GM23248 (cell line): ENCODE results near the gene KDM2B. TPM values are rescaled to one million over a fixed set of nuclear protein-coding genes. Genes with fewer than 3 reads are reported as not detected.
A peak's percentile ranks its signal among the peaks of the same experiment; 100 is the strongest.

Experiments used
- DNase-seq: peaks from one replicate; pipeline ENCODE4 v3.0.0-alpha.2; 2015
- H2AFZ ChIP-seq: fragments of 200-600 bp; sonication (generic); 2 replicates; pipeline ENCODE4 v1.6.1; 2016; ENCODE audit warnings: antibody characterized with exemption
- H3F3A ChIP-seq: fragments of 200-600 bp; sonication (generic); 2 replicates; pipeline ENCODE4 v1.6.1; 2016; ENCODE audit warnings: mild to moderate bottlenecking, antibody characterized with exemption, mixed run types; ENCODE audit not compliant: insufficient read depth
- H3K27ac ChIP-seq: fragments of 200-600 bp; sonication (generic); 2 replicates; pipeline ENCODE4 v1.5.1; 2016; ENCODE audit warnings: mild to moderate bottlenecking
- H3K27me3 ChIP-seq: fragments of 200-600 bp; sonication (generic); replicated peaks from 2 replicates; pipeline ENCODE4 v1.6.1; 2016; ENCODE audit warnings: mild to moderate bottlenecking; ENCODE audit not compliant: insufficient read depth
- H3K36me3 ChIP-seq: fragments of 200-600 bp; sonication (generic); 2 replicates; pipeline ENCODE4 v1.6.1; 2016; ENCODE audit warnings: low read depth, mild to moderate bottlenecking
- H3K4me1 ChIP-seq: fragments of 200-600 bp; sonication (generic); 2 replicates; pipeline ENCODE4 v1.6.1; 2016; ENCODE audit warnings: mild to moderate bottlenecking; ENCODE audit not compliant: insufficient read depth
- H3K4me2 ChIP-seq: fragments of 200-600 bp; sonication (generic); one replicate; pipeline ENCODE4 v1.6.1; 2016; ENCODE audit warnings: mild to moderate bottlenecking; ENCODE audit not compliant: unreplicated experiment
- H3K4me3 ChIP-seq: fragments of 200-600 bp; sonication (generic); 2 replicates; pipeline ENCODE4 v1.5.1; 2016; ENCODE audit warnings: mild to moderate bottlenecking
- H3K79me2 ChIP-seq: fragments of 200-600 bp; sonication (generic); 2 replicates; pipeline ENCODE4 v1.6.1; 2016; ENCODE audit warnings: mild to moderate bottlenecking; ENCODE audit not compliant: insufficient read depth
- H3K9ac ChIP-seq: fragments of 200-600 bp; sonication (generic); 2 replicates; pipeline ENCODE4 v1.6.1; 2016; ENCODE audit warnings: mild to moderate bottlenecking
- H3K9me2 ChIP-seq: fragments of 200-600 bp; sonication (generic); 2 replicates; pipeline ENCODE4 v1.6.1; 2016; ENCODE audit warnings: mixed run types, mild to moderate bottlenecking, moderate library complexity; ENCODE audit not compliant: insufficient read depth
- H3K9me3 ChIP-seq: fragments of 200-600 bp; sonication (generic); one replicate; pipeline ENCODE4 v1.6.1; 2017; ENCODE audit warnings: low read depth
- H4K20me1 ChIP-seq: fragments of 200-600 bp; sonication (generic); 2 replicates; pipeline ENCODE4 v1.6.0; 2016; ENCODE audit not compliant: insufficient read depth
- EZH2 ChIP-seq: fragments of 200-600 bp; sonication (generic); IDR thresholded peaks from 2 replicates; pipeline ENCODE4 v1.6.1; 2018; ENCODE audit warnings: antibody characterized with exemption, mild to moderate bottlenecking; ENCODE audit not compliant: insufficient read depth, poor library complexity, severe bottlenecking
- EZH2phosphoT487 ChIP-seq: fragments of 200-600 bp; sonication (generic); IDR thresholded peaks from 2 replicates; pipeline ENCODE4 v1.6.1; 2018; ENCODE audit warnings: antibody characterized with exemption, moderate library complexity, mild to moderate bottlenecking, low read depth; ENCODE audit not compliant: insufficient read depth
- WGBS, 2 experiments: methylation state at CpG; one replicate each; pipeline ENCODE4 v1.1.6; 2015 to 2017; ENCODE audit warnings: low lambda C conversion rate in 2 of 2, low coverage in 1 of 2; ENCODE audit errors: missing lambda C conversion rate in 2 of 2; 5-methylcytosine and 5-hydroxymethylcytosine counted together
- in situ Hi-C: fragments of 300-500 bp; cut with MboI; formaldehyde crosslinking; loops from 2 replicates; pipeline ENCODE4 v1.15.0; 2020
- polyA plus RNA-seq: library from polyadenylated mRNA; unstranded; fragments of >200 nt; fragmentation: Nextera tagmentation; extraction: Ambion mirVana; gene quantifications from 2 replicates; pipeline ENCODE4 v1.2.1, GENCODE V29; 2016
- total RNA-seq: library from RNA; depleted of rRNA; stranded (reverse); fragments of >200 nt; shearing (Covaris generic); gene quantifications from 2 replicates; pipeline ENCODE4 v1.2.3, GENCODE V29; 2014; rRNA removed

Gene KDM2B
- total RNA-seq (20.1 and 26.3 TPM in 2 replicates), polyA plus RNA-seq (8.2 and 10.6 TPM in 2 replicates)

DNA sequence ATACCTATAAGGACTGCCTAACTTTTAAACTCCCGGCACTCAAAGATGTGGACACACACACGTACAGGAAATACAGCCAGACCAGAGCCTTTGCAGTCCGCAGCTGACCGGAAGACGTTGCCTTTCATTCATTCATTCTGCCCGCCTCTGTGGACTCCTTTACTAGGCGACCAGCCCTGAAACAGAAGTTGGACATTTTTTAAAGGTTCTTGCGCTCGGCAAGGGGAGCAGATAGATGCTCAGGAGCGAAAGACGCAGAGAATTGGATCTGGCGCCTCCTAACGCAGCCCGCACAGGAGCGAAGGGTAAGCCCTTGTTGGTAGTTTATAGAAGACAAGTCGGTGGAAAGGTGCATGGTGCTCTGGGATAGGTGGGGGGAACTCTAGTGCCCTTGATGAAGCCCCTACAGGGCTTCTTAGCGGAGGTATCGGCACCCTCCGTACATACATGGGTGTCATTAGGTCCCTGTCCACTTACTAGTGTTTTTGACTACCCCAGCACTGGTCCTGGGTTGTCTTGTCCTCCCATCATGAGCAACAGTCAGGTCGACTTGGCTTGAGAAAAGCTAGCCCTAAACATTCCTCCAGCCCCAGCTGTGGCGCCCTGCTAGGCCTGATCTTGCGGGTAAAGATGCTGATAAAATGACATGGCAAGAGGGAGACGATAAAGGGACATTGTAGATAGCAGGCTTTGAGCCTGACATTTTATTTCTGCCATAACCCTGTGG, at the start of gene KDM2B:
Gene KDM2B (minus strand): TSS at position 65 of the 727 bp plus-strand sequence. CDS start 112 bp downstream, outside the sequence.
- Histone ChIP-seq H2AFZ (peak within 1 kb of the TSS; percentile 85), H4K20me1 (no peaks in the 10 kb centered on the region), H3K27ac (peak within 1 kb of the TSS; percentile 96), H3K9ac (peak within 1 kb of the TSS; percentile 88), H3K79me2 (no peaks in the 10 kb centered on the region), H3K36me3 (no peaks in the 10 kb centered on the region), H3K9me2 (no peaks in the 10 kb centered on the region), H3K4me2 (peak within 1 kb of the TSS; percentile 96), H3K4me1 (peaks cover 44% of the 10 kb centered on the region), H3K27me3 (no peaks in the 10 kb centered on the region), H3K4me3 (peak within 1 kb of the TSS; percentile 80), H3K9me3 (no peaks in the 10 kb centered on the region), H3F3A (peaks cover 32% of the 10 kb centered on the region)
- 38 to 41% methylated on average over 23 of the region's 23 CpGs for WGBS, 2 experiments
- in situ Hi-C loops, result no loop called here
- no peak for TF ChIP-seq EZH2
- no peak for TF ChIP-seq EZH2phosphoT487
- DNase-seq, result peak; percentile 65

DNA sequence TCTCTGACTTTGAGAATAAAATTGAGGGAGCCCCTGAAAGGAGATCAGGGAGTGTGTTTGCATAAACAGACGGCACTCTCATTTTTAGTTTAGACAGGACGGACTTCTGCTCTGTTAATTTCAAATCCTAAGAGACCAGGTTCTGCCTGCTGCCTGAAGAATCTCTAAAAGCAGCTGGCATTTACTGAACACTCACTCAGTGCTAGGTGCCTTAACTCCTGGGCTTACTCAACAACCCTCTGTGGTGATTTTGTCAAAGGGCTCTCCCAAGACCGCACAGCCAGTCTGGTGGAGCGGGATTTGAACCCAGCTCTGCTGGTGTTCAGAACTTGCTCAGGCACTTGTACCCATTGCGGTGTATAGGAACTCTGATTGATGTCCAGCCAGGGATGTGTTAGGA, 47.7 kb upstream of the KDM2B start:
- Histone ChIP-seq H2AFZ (no peak overlapping the region), H3K36me3 (no peaks in the 10 kb centered on the region), H3F3A (peaks cover 15% of the 10 kb centered on the region), H3K27me3 (no peaks in the 10 kb centered on the region), H3K9me2 (no peaks in the 10 kb centered on the region), H3K79me2 (peaks cover 50% of the 10 kb centered on the region), H4K20me1 (no peaks in the 10 kb centered on the region), H3K4me3 (no peak overlapping the region), H3K4me1 (peaks cover 19% of the 10 kb centered on the region; the same call in 1 of the 2 replicates), H3K27ac (no peak overlapping the region), H3K9me3 (no peaks in the 10 kb centered on the region), H3K4me2 (no peak overlapping the region), H3K9ac (no peak overlapping the region)
- DNase-seq, result no peak
- in situ Hi-C loops, result no loop called here
- no peak for TF ChIP-seq EZH2
- no peak for TF ChIP-seq EZH2phosphoT487
- WGBS, 2 experiments, result 92 to 95% methylated on average over 5 of the region's 5 CpGs

GRCh38 chr12:121628037-121628436, 47.2 kb upstream of the KDM2B start:
- peaks cover 50% of the 10 kb centered on the region for H3K79me2 ChIP-seq
- H3K9me3 ChIP-seq, result no peaks in the 10 kb centered on the region
- DNase-seq, result no peak
- H2AFZ ChIP-seq, result no peak overlapping the region
- peak overlapping the region; percentile 78 for H3K4me3 ChIP-seq
- in situ Hi-C loops, result no loop called here
- no peak overlapping the region for H3K27ac ChIP-seq
- no peaks in the 10 kb centered on the region for H3K36me3 ChIP-seq
- WGBS, 2 experiments, result 87 to 90% methylated on average over 8 of the region's 8 CpGs
- no peak overlapping the region for H3K9ac ChIP-seq
- no peaks in the 10 kb centered on the region for H3K27me3 ChIP-seq
- H3F3A ChIP-seq, result peaks cover 15% of the 10 kb centered on the region
- no peak for TF ChIP-seq EZH2
- no peak for TF ChIP-seq EZH2phosphoT487
- no peaks in the 10 kb centered on the region for H3K9me2 ChIP-seq
- peak overlapping the region; percentile 84 for H3K4me2 ChIP-seq
- peaks cover 19% of the 10 kb centered on the region; the same call in 1 of the 2 replicates for H3K4me1 ChIP-seq
- H4K20me1 ChIP-seq, result no peaks in the 10 kb centered on the region

DNA sequence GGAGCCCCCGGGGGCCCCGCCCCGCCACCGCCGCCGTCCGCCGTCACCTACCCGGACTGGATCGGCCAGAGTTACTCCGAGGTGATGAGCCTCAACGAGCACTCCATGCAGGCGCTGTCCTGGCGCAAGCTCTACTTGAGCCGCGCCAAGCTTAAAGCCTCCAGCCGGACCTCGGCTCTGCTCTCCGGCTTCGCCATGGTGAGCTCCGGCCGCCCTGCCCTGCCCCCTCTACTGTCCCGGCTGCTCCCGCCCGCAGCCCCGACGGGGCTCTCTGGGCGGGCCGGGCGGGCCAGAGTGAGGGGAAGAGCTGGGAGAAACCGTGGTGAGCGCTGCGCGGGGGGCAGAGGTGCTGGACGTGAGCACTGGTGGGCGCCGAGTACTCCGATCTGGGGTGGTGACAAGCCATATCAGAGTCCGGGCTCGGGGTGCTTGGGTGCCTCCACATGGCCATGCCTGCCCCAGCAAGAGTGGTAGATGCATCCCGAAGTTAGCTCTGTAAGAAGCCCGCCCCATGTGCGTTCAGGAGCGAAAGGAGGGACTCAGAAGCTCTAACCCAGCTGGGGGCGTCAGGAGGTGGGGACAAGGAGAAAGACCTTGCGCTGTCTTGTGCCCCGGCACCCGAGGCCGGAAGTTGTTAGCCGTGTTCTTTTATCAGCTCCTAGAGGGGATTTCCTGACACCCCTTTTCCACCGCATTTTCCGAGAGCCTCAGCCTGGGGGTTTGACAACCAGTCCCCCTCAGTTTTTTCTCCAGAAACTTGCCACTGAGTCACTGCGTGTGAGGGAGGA, 46.2 kb upstream of the KDM2B start:
- Histone ChIP-seq H2AFZ (peak overlapping the region; percentile 85), H3K4me3 (peak overlapping the region; percentile 78), H3K9ac (peak overlapping the region; percentile 68), H3K36me3 (no peaks in the 10 kb centered on the region), H3K27ac (peak overlapping the region; percentile 57), H3F3A (peaks cover 15% of the 10 kb centered on the region), H4K20me1 (no peaks in the 10 kb centered on the region), H3K27me3 (no peaks in the 10 kb centered on the region), H3K4me1 (peaks cover 19% of the 10 kb centered on the region; the same call in 1 of the 2 replicates), H3K9me2 (no peaks in the 10 kb centered on the region), H3K79me2 (peaks cover 43% of the 10 kb centered on the region), H3K9me3 (no peaks in the 10 kb centered on the region), H3K4me2 (peak overlapping the region; percentile 84)
- TF ChIP-seq EZH2phosphoT487 (no peak), EZH2 (no peak)
- in situ Hi-C loops, result no loop called here
- peak; percentile 86 for DNase-seq
- 1 to 2% methylated on average over 38 to 52 of the region's 53 CpGs for WGBS, 2 experiments
